ENCODE data around the gene PREP. TPM values are rescaled to one million over a fixed set of nuclear protein-coding genes. Genes with fewer than 3 reads are reported as not detected.

Gene PREP
- total and polyA plus RNA-seq, 12 donors, result 11.7 to 37.1 (median 17.7) TPM

- DNase-seq, result no peak
- TF ChIP-seq CTCF (IDR thresholded peaks at IDR 0.05) (no peak), POLR2A (IDR thresholded peaks at IDR 0.05) (no peak)
- no peak overlapping the region for H3K4me3 ChIP-seq
- no peaks in the 10 kb centered on the region for H3K9me3 ChIP-seq (replicated peaks in 1 of 3)
- 75 to 84% (median 83%) methylated on average over 2 of the region's 2 CpGs for WGBS, 4 donors
- H3K27me3 ChIP-seq, result no peaks in the 10 kb centered on the region
- intact Hi-C loops (cut with DNase I), result no loop called here
- H3K4me1 ChIP-seq (replicated peaks in 1 of 2), result no peaks in the 10 kb centered on the region
- no peaks in the 10 kb centered on the region for H3K36me3 ChIP-seq (replicated peaks in 1 of 2)
- H3K27ac ChIP-seq, result no peak overlapping the region
Measured at GRCh38 chr6:105380634-105381033, 22.2 kb downstream of the PREP start.

GRCh38 chr6:105375797-105376196, 27.1 kb downstream of the PREP start:
- intact Hi-C loops (cut with DNase I), result no loop called here
- Histone ChIP-seq H3K4me3 (no peak overlapping the region), H3K27ac (no peak overlapping the region), H3K9me3 (replicated peaks in 1 of 3) (no peaks in the 10 kb centered on the region), H3K36me3 (replicated peaks in 1 of 2) (peaks cover 0 to 20% of the 10 kb centered on the region in 2 donors), H3K27me3 (no peaks in the 10 kb centered on the region), H3K4me1 (replicated peaks in 1 of 2) (no peaks in the 10 kb centered on the region)
- no peak for TF ChIP-seq POLR2A (IDR thresholded peaks at IDR 0.05)
- no peak for TF ChIP-seq CTCF (IDR thresholded peaks at IDR 0.05)
- no peak for DNase-seq
- WGBS, 4 donors, result 94 to 100% (median 96%) methylated on average over 3 of the region's 3 CpGs

- Histone ChIP-seq H3K9me3 (replicated peaks in 1 of 3) (no peaks in the 10 kb centered on the region), H3K4me3 (no peak overlapping the region), H3K27ac (no peak overlapping the region), H3K27me3 (no peaks in the 10 kb centered on the region), H3K4me1 (replicated peaks in 1 of 2) (no peaks in the 10 kb centered on the region), H3K36me3 (replicated peaks in 1 of 2) (peaks cover 0 to 20% of the 10 kb centered on the region in 2 donors)
- DNase-seq, result no peak
- 78 to 94% (median 90%) methylated on average over 4 of the region's 4 CpGs for WGBS, 4 donors
- TF ChIP-seq CTCF (IDR thresholded peaks at IDR 0.05) (no peak), POLR2A (IDR thresholded peaks at IDR 0.05) (no peak)
- intact Hi-C loops (cut with DNase I), result no loop called here
Measured at GRCh38 chr6:105374010-105374420, 28.9 kb downstream of the PREP start.

GRCh38 chr6:105373481-105373880, 29.4 kb downstream of the PREP start:
- WGBS, 4 donors, result 91 to 94% (median 93%) methylated on average over 6 of the region's 6 CpGs
- H3K4me3 ChIP-seq, result no peak overlapping the region
- no peak overlapping the region for H3K27ac ChIP-seq
- no peaks in the 10 kb centered on the region for H3K27me3 ChIP-seq
- TF ChIP-seq CTCF (IDR thresholded peaks at IDR 0.05), result no peak
- TF ChIP-seq POLR2A (IDR thresholded peaks at IDR 0.05), result no peak
- no peak for DNase-seq
- peaks cover 0 to 25% of the 10 kb centered on the region in 2 donors for H3K36me3 ChIP-seq (replicated peaks in 1 of 2)
- intact Hi-C loops (cut with DNase I), result no loop called here
- H3K4me1 ChIP-seq (replicated peaks in 1 of 2), result no peaks in the 10 kb centered on the region
- no peaks in the 10 kb centered on the region for H3K9me3 ChIP-seq (replicated peaks in 1 of 3)
